ENCODE measurements around the gene PCCA.
"Not testable (repeated sequence)": the region's sequence is repeated elsewhere in the genome, so short reads cannot be mapped to it uniquely, and the experiment has no call there.

PCCA gene

DNA sequence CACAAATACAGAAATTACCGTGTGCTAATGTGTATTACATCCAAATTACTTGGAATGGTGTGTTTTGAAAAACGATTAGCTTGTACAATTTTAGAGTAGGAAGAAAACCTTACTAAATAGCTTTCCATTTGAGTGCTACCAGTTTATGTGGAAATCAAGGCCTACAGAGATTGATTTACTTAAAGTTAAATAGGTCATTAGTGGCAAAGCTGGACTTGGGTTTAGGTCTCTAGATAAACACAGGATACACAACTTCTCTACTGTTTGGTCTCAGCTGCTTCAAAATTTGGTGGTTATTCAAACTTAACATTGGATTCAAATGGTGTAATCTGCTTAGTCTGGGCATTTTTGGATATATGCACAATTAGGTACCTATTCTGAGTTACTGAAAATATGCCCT, 21.4 kb downstream of the PCCA start:
- H3K4me3 ChIP-seq (ENCODE audit: low read length), result no peak overlapping the region
- TF ChIP-seq ZNF274 (IDR thresholded peaks at IDR 0.05; ENCODE audit: low read depth, low read length), result no peak

DNA sequence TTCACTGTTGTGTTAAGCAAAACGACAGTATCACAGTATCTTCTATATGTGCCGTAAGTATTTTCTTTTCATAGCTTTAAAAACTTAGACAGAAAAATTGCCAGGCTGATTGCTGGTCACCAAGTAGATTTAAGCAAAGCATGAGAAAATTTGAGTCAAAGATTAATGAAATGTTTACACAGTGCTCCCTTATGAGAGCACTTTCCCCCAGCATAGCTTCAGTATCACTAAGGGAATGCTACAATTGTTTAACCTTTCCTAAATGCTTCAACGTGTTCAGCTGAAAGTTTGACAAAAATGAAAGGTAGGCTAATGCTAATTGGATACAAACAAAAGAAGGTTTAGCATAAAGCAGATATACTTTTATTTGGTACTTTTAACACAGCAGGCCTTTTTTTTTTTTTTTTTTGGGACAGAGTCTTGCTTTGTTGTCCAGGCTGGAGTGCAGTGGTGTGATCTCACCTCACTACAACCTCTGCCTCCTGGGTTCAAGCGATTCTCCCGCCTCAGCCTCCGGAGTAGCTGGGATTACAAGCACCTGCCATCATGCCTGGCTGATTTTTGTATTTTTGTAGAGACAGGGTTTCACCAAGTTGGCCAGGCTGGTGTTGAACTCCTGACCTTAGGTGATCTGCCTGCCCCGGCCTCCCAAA, 23.4 kb downstream of the PCCA start:
- no peak for TF ChIP-seq ZNF274 (IDR thresholded peaks at IDR 0.05; ENCODE audit: low read depth, low read length)

DNA sequence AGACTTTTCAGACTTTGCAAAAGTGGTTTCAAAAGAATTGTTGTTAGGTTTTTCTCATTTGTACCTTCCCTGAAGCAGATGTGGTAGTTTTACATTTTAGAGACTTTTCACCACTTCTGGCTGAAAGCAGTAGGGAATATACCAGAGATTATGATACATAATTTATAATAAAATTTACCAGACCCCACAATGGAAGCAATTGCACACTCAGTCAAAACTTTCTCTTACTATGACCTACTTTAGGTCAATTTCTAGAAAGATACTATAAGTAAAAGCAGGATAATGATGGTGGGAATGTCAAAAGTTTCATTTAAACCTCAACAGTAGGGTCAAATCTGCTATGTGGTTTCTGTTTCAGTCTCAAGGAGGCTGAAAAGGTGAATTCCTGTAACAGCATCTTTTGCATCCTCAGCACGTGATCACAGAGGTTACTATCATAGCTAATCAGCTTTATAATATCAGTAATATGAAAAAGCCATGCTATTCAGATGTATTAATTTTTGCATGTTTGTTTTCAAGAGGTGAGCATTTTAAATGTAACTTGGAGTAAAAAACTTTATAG, 26.9 kb downstream of the PCCA start:
- TF ChIP-seq ZNF274 (IDR thresholded peaks at IDR 0.05; ENCODE audit: low read depth, low read length), result no peak
- no peak overlapping the region for H3K4me3 ChIP-seq (ENCODE audit: low read length)

More for the DNA sequence above, 23.4 kb downstream of the PCCA start:
- no peak overlapping the region for H3K4me3 ChIP-seq (ENCODE audit: low read length)

DNA sequence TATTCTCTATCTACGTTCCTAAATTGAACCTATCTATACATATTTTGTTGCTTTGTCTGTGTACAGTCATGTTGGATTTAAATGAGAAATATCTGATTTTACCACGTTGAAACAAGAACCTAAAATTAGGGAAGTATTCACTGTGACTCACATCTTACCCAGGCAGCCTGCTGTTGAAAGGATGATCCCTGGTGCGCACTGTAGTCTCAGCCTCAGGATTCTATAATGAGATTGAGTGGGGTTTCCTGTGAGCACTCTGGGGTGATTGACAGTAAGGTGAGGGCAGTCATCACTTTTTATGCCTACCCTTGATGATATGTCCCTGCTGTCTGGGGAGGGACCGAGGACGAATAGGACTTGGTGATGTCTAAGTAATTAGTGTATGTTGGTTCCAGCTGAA, 35.4 kb downstream of the PCCA start:
- no peak overlapping the region for H3K4me3 ChIP-seq (ENCODE audit: low read length)
- no peak for TF ChIP-seq ZNF274 (IDR thresholded peaks at IDR 0.05; ENCODE audit: low read depth, low read length)

DNA sequence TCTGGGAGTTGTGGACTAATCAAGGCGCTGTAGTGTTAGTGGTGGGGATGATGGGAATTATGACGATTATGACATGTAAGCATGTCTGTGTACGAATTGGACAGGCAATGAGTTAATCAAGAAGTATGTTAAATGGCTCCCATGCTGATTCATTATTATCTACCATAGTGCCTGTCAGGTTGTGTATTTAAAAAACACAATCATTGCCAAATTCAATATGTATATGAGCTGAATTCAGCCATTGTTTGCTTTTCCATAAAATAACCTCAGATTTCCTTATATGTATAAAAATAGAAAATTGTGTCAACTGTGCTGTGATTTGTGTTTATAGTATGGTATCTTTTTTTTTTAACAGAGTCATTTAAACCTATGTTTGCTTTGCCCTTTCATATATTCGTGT, 37.1 kb downstream of the PCCA start:
- no peak overlapping the region for H3K4me3 ChIP-seq (ENCODE audit: low read length)
- no peak for TF ChIP-seq ZNF274 (IDR thresholded peaks at IDR 0.05; ENCODE audit: low read depth, low read length)

DNA sequence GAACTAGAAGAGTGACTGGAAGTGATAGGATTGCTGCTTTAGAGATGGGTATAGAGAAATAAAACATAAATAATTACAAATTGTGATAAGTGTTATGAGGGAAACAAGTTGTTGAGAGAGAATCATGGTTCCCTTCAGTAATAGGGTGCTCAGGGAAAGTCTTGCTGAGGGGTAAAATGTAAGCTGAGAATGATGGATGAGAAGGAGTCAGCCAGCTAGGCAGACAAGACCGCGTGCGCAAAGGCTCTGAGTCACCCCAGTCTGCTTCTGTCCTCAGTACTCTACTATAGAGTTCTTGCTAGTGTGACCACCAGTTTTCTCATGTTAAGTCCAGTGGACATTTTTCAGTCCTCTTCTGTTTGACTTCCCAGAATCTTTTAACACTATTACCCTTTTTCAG, 39.5 kb downstream of the PCCA start:
- TF ChIP-seq ZNF274 (IDR thresholded peaks at IDR 0.05; ENCODE audit: low read depth, low read length), result no peak
- H3K4me3 ChIP-seq (ENCODE audit: low read length), result no peak overlapping the region

DNA sequence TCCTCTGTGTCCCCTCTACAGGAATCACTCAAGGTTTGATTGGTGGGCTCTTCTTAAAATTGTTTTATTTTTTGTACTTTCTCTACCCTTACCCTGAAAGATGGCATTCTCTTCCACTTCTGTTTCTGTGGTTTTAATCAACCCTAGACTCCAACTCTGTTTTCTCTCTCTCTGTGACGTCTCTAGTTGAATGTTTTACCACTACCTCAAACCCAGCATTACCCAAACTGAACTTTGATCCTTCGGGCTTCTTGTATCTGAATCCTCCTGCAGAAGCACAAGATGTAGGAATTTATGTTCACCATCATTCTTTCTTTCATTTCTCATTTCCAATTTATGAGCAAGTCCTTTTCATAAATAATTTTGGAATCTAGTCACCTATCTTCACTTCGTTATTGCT, 39.9 kb downstream of the PCCA start:
- no peak overlapping the region for H3K4me3 ChIP-seq (ENCODE audit: low read length)
- TF ChIP-seq ZNF274 (IDR thresholded peaks at IDR 0.05; ENCODE audit: low read depth, low read length), result no peak

DNA sequence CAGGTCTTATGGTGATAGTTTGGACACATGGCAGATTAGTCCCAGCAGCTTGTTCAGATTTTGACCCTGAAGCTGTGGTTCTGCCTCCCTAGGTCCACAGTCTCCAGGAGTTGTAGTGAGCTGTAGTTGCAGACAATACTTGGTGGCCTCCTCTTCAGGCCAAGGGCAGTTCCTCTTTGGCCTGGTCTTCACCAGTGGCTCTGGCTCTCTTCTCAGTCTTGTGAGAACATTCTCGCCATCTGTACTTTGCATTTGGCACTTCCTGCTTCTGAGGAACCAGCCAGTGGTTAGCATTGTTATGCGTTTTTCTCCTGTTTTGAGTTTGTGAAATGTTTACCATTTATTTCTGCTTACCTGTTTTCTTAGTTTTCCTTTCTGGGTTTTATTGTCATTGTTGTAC, 40.7 kb downstream of the PCCA start:
- no peak overlapping the region for H3K4me3 ChIP-seq (ENCODE audit: low read length)
- no peak for TF ChIP-seq ZNF274 (IDR thresholded peaks at IDR 0.05; ENCODE audit: low read depth, low read length)

DNA sequence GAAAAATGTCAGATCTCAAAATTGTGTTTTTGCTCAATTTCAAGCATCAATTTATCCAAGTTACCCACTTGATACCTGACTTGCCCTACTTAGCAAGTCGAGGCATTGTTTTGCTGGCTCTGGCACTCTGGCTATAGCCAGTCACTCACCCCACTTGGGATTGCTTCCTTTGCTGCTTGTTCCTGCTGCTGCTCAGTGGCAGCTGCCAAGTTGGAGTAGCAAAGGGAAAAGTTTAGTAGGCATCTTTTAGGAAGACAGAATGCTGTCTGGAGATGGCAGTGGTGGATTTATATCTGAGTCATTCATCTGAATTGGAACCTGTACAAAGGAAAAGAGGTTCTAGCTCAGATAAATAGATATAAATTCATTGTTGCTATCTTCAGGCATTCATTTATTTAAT, 41.2 kb downstream of the PCCA start:
- TF ChIP-seq ZNF274 (IDR thresholded peaks at IDR 0.05; ENCODE audit: low read depth, low read length), result no peak
- H3K4me3 ChIP-seq (ENCODE audit: low read length), result no peak overlapping the region

DNA sequence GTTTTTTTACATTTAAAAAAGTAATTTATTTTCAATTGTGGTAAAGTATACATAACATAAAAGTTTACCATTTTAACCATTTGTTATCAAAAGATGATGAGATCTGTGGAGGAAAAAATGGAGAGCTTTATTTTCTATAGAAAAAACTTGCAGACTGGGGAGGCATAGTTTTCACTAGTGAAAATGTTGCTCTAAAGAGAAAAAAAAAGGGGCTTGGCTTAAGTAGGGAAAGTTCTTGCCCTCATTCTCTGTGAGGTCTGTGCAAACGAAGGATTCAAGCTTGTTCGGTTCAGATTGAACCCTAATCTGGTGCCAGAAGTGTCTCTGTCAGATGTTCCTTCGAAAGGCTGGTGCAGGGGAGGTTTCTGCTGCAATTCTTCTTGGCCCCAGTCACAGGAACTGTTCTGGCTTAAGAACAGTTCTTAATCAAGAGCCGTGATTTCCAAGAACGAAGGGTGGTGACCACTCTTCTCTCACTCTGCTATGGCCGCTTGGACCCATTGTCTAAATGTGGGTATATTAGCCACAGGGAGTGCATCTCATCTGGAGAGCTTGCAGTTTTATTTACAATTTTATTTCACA, 42.1 kb downstream of the PCCA start:
- no peak overlapping the region for H3K4me3 ChIP-seq (ENCODE audit: low read length)
- TF ChIP-seq ZNF274 (IDR thresholded peaks at IDR 0.05; ENCODE audit: low read depth, low read length), result no peak

DNA sequence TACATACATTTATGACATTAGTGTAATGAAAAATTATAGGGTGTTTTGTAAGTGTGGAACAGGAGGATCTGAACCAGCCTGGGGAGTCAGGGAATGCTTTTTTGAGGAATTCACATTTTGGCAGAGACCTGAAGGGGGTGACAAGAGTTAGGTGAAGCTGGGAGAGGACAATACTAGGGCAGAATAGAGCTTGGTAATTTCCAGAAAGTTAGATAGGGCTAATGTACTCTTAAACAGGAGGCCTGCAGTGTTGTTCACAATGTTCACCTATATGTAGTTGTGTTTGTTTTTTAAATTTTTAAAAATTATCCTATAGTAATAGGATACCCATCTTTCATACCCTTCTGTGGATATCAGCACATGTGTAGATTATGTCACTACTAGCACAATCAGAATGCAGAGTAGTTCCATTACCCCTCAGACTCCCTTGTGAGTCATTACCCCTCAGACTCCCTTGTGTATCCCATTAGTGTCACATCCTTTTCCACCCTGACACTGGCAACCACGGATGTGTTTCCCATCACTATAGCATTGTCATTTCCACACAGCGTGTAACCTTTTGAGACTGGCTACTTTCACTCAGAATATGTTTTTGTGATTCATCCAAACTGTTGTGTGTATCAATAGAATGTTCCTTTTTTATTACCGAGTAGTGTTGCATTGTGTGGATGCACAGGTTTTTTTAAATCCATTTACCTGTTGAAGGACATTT, 43.1 kb downstream of the PCCA start:
- no peak overlapping the region for H3K4me3 ChIP-seq (ENCODE audit: low read length)

DNA sequence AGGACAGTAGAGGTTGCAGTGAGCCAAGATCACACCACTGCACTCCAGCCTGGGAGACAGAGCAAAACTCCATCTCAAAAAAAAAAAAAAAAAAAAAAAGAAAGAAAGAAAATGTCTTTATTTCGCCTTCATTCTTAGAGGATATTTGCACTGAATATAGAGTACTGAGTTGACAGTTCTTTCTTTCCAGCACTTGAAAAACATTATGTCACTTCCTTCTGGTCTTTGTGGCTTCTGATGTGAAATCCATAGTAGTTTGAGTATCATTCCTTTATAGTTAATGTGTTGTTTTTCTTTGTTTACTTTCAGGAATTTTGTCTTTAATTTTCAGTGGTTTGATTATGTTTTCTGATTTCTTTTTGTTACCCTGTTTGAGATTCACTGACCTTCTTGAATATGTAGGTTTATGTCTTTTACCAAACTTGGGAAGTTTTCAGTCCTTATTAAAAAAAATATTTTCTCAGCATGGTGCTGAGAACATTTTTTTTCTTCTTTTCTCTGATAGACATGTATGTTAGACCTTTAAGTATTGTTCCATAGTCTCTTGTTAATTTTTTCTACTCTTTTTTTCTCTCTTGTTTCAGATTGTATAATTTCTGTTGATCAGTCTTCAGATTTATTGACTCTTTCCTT, 50.1 kb downstream of the PCCA start:
- no peak overlapping the region for H3K4me3 ChIP-seq (ENCODE audit: low read length)
- TF ChIP-seq ZNF274 (IDR thresholded peaks at IDR 0.05; ENCODE audit: low read depth, low read length), result no peak

More for the DNA sequence above, 43.1 kb downstream of the PCCA start:
- no peak for TF ChIP-seq ZNF274 (IDR thresholded peaks at IDR 0.05; ENCODE audit: low read depth, low read length)

DNA sequence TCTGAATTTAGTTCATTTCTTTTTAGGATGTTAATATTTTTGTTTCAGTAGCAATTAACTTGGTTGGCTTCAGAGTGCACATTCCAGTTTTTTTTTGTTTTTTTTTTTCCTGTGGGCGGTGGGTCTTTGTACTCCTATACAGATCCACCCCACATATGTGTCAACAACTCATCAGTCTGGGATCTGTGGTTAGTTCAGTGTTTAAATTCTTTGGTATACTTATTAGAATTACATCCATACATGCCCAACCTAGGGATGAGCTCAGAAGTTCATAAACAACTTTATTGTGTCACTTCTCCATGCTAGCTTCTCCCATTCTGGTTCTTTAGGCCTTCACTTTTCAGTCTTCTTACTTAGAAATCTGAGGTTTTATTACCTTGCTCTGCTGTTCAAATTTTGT, 50.9 kb downstream of the PCCA start:
- H3K4me3 ChIP-seq (ENCODE audit: low read length), result no peak overlapping the region
- TF ChIP-seq ZNF274 (IDR thresholded peaks at IDR 0.05; ENCODE audit: low read depth, low read length), result no peak

DNA sequence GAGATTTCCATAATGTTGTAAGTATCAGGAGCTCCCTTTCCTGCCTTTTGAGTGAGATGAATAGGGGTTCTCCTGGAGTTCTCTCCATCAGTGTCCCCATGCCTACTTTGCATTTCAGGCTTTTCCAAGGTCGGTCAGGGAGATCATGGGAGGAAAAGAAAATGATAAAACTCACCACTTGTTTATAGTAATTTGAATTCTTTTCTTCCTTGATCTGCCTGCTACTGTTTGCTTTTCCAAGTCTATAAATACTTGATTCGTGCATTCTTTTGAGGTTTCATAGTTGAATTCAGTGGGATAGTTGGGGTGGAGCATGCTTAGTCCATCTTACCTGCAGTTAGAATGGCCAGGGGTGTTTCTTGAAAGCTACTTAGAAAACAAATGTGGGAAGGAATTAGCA, 51.5 kb downstream of the PCCA start:
- no peak for TF ChIP-seq ZNF274 (IDR thresholded peaks at IDR 0.05; ENCODE audit: low read depth, low read length)
- H3K4me3 ChIP-seq (ENCODE audit: low read length), result no peak overlapping the region

DNA sequence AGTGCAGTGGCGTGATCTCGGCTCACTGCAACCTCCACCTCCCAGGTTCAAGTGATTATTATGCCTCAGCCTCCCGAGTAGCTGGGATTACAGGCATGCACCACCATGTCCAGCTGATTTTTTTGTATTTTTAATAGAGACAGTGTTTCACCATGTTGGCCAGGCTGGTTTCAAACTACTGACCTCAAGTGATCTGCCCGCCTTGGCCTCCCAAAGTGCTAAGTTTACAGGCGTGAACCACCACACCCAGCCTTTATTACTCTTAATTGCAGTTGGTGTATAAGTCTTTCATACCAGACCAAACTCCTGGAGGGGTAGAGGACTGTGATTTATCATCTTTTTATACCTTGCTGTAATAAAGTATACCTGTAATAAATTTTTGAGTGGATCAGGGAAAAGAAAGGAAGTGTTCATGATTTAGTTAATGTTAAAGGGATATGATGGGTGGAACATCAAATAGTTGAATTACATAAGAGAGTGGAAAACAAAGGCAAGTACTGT, 52.6 kb downstream of the PCCA start:
- H3K4me3 ChIP-seq (ENCODE audit: low read length), result not testable (repeated sequence)

Data from GM08714 (cell line).